ENCODE measurements around the gene POLR1D. TPM values are rescaled to one million over a fixed set of nuclear protein-coding genes. Genes with fewer than 3 reads are reported as not detected.

The POLR1D gene
- polyA plus RNA-seq, 1 experiment: 174 TPM

DNA sequence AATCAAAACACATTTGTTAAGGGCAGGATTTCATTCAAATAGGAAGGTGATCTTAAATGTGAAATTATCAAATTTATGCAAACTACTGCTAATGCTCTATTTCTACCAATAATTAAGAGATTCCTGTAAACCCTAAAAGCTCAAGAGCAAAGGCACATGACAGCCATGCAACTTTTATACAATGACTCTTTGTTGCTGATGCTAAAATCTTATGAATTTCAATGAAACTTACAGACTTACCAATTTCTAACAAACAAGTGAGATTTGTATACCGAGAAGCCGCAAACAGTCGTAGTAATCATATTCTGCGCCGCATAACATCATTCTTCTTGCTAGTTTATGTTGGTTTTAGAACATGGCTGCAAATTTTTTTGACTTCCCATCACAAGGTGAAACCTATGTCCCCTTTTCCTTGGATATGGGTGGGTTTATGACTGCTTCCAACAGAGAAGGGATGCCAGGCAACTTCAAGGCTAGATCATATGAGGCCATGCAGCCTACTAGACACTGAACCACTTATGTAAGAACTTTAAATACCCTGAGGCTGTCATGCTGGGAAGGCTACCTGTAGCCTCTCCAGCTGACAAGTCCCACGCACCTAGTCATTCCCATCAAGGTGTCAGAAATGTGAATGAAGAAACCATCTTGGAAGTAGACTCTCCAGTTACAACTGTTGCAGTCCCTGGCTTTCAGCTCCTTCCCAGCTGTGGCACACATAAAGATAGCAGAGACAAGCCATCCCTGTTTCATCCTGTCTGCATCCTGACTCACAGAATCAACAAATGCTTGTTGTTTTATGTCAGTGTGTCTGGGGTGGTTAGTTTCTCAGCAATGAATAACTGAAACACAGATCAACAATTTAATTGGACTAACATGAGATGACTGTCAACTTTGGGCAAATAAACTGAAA lies 43.3 kb upstream of the POLR1D start:
- no peak for DNase-seq (ENCODE audit: low read depth, low spot score)
- no peak overlapping the region for H3K4me3 ChIP-seq (ENCODE audit: low read depth, low read length)
- H3K27me3 ChIP-seq (ENCODE audit: control insufficient read depth, insufficient read depth, low read length): no peaks in the 10 kb centered on the region
- no peaks in the 10 kb centered on the region for H3K9me3 ChIP-seq (ENCODE audit: control insufficient read depth, insufficient read depth, low read length)
- ChIA-PET CTCF (no interaction called here), POLR2A (no interaction called here)
- H3K27ac ChIP-seq (ENCODE audit: low read depth, low read length): no peak overlapping the region
- TF ChIP-seq, protein P1, sequence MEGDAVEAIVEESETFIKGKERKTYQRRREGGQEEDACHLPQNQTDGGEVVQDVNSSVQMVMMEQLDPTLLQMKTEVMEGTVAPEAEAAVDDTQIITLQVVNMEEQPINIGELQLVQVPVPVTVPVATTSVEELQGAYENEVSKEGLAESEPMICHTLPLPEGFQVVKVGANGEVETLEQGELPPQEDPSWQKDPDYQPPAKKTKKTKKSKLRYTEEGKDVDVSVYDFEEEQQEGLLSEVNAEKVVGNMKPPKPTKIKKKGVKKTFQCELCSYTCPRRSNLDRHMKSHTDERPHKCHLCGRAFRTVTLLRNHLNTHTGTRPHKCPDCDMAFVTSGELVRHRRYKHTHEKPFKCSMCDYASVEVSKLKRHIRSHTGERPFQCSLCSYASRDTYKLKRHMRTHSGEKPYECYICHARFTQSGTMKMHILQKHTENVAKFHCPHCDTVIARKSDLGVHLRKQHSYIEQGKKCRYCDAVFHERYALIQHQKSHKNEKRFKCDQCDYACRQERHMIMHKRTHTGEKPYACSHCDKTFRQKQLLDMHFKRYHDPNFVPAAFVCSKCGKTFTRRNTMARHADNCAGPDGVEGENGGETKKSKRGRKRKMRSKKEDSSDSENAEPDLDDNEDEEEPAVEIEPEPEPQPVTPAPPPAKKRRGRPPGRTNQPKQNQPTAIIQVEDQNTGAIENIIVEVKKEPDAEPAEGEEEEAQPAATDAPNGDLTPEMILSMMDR (IDR thresholded peaks at IDR 0.05; ENCODE audit: low read depth, low read length): no peak

- Histone ChIP-seq H3K4me3 (ENCODE audit: low read depth, low read length) (no peak overlapping the region), H3K9me3 (ENCODE audit: control insufficient read depth, insufficient read depth, low read length) (no peaks in the 10 kb centered on the region), H3K27me3 (ENCODE audit: control insufficient read depth, insufficient read depth, low read length) (no peaks in the 10 kb centered on the region), H3K27ac (ENCODE audit: low read depth, low read length) (no peak overlapping the region)
- TF ChIP-seq, protein P1 (IDR thresholded peaks at IDR 0.05; ENCODE audit: low read depth, low read length): no peak
- ChIA-PET CTCF (interaction anchor here (0.6 kb wide), 1 partner anchor 96 kb away, joined by 4 read pairs; no protein-coding TSS in a partner anchor), POLR2A (no interaction called here)
- DNase-seq (ENCODE audit: low read depth, low spot score): no peak
Measured at GRCh38 chr13:27583645-27584044, 38.0 kb upstream of the POLR1D start.

DNA sequence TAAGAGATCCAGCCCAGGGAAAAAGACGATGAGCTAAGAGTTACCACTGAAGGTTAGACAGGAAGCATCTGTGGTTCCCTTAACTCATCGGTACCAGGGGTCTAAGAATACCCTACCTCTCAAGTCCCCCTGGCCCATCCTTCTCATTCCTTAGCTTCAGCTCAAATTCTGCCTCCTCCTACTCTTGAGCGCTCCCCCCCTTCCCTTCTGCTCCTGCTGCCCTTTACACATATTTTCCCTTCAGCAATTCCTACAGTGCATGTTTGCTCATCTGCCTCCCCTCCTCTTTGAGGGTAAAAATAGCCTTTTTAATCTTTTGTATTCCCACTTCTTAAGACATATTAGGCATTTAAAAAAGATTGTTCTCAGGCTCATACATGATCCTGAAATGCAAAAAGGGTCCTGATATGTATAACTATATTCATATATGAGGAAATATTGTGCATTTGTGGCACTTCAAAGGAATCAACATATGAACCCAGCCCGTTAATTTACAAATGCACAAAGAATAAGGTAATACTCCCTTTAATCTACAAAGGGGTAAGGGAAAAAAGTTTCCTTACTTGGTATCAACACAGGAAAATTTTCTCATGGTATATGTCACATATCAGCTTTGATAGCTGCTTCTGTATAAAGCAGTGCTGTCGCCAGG lies 34.5 kb upstream of the POLR1D start:
- Histone ChIP-seq H3K27ac (ENCODE audit: low read depth, low read length) (no peak overlapping the region), H3K4me3 (ENCODE audit: low read depth, low read length) (no peak overlapping the region), H3K27me3 (ENCODE audit: control insufficient read depth, insufficient read depth, low read length) (no peaks in the 10 kb centered on the region), H3K9me3 (ENCODE audit: control insufficient read depth, insufficient read depth, low read length) (no peaks in the 10 kb centered on the region)
- POLR2A ChIA-PET: no interaction called here
- TF ChIP-seq, protein P1 (IDR thresholded peaks at IDR 0.05; ENCODE audit: low read depth, low read length): no peak
- CTCF ChIA-PET: interaction anchor here (0.6 to 1.1 kb wide), 2 partner anchors 32 to 54 kb away, joined by 3 read pairs; no protein-coding TSS in a partner anchor
- DNase-seq (ENCODE audit: low read depth, low spot score): no peak

DNA sequence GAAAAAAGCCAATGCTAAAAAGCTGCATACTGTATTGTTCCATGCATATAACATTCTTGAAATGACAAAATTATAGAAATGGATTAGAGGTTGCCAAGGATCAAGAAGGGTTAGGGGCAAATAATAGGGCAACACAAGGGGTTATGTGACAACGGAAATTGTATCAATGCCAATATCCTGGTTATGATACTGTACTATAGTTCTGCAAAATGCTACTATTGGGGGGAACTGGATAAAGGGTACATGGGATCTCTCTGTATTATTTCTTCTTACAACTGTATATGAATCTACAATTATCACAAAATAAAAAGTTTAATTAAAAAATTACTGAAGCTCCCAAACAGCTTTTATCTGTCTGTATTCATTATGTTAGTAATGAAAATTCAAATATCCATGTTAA lies 33.3 kb upstream of the POLR1D start:
- TF ChIP-seq, protein P1 (IDR thresholded peaks at IDR 0.05; ENCODE audit: low read depth, low read length): no peak

GRCh38 chr13:27592865-27593264 lies 28.8 kb upstream of the POLR1D start:
- Histone ChIP-seq H3K9me3 (ENCODE audit: control insufficient read depth, insufficient read depth, low read length) (no peaks in the 10 kb centered on the region), H3K27me3 (ENCODE audit: control insufficient read depth, insufficient read depth, low read length) (no peaks in the 10 kb centered on the region), H3K27ac (ENCODE audit: low read depth, low read length) (no peak overlapping the region), H3K4me3 (ENCODE audit: low read depth, low read length) (no peak overlapping the region)
- ChIA-PET POLR2A (no interaction called here), CTCF (no interaction called here)
- DNase-seq (ENCODE audit: low read depth, low spot score): no peak
- TF ChIP-seq, protein P1 (IDR thresholded peaks at IDR 0.05; ENCODE audit: low read depth, low read length): no peak

More for the DNA sequence above, 33.3 kb upstream of the POLR1D start:
- Histone ChIP-seq H3K4me3 (ENCODE audit: low read depth, low read length) (no peak overlapping the region), H3K27me3 (ENCODE audit: control insufficient read depth, insufficient read depth, low read length) (no peaks in the 10 kb centered on the region), H3K27ac (ENCODE audit: low read depth, low read length) (no peak overlapping the region), H3K9me3 (ENCODE audit: control insufficient read depth, insufficient read depth, low read length) (no peaks in the 10 kb centered on the region)
- ChIA-PET POLR2A (no interaction called here), CTCF (no interaction called here)
- DNase-seq (ENCODE audit: low read depth, low spot score): no peak
